Peyer's patch (tissue), 4 donors: ENCODE data around the gene NOTO. TPM values are rescaled to one million over a fixed set of nuclear protein-coding genes. Genes with fewer than 3 reads are reported as not detected.

ENCODE experiments used
- DNase-seq, 3 donors: peaks; one replicate each; pipeline ENCODE4 v3.0.0-alpha.2; 2017 to 2019
- H3K27ac ChIP-seq, 4 donors: fragments of 200-600 bp; sonication (generic); one replicate each; pipeline ENCODE4 v1.5.1; 2016 to 2019
- H3K27me3 ChIP-seq, 2 donors: fragments of 200-600 bp; sonication (generic); one replicate each; pipeline ENCODE4 v1.5.1; 2019
- H3K36me3 ChIP-seq, 3 donors: fragments of 200-600 bp; sonication (generic); one replicate each; pipeline ENCODE4 v1.5.1; 2016 to 2019
- H3K4me1 ChIP-seq, 4 donors: fragments of 200-600 bp; sonication (generic); one replicate each; pipeline ENCODE4 v1.5.1; 2016 to 2019
- H3K4me3 ChIP-seq, 4 donors: fragments of 200-600 bp; sonication (generic); 1 replicate in 3 of 4; 2 replicates in 1 of 4; pipeline ENCODE4 v1.5.1; 2016 to 2019; ENCODE audit warnings: mild to moderate bottlenecking in 1 of 4
- H3K9me3 ChIP-seq, 4 donors: fragments of 200-600 bp; sonication (generic); one replicate each; pipeline ENCODE4 v1.5.1; 2016 to 2019; ENCODE audit warnings: mild to moderate bottlenecking in 1 of 4
- CTCF ChIP-seq, 6 experiments: fragments of 450-650 bp in 4 of 6; fragments of 200-600 bp in 2 of 6; sonication (generic) in 1 of 6; IDR thresholded peaks; one replicate each; pipeline ENCODE4 v1.5.1; 2017 to 2019; ENCODE audit warnings: antibody characterized with exemption in 6 of 6, mild to moderate bottlenecking in 3 of 6, moderate library complexity in 1 of 6
- POLR2A ChIP-seq, 2 donors: fragments of 450-650 bp; IDR thresholded peaks; one replicate each; pipeline ENCODE4 v1.5.1; 2017; ENCODE audit warnings: antibody characterized with exemption in 2 of 2, mild to moderate bottlenecking in 2 of 2, moderate library complexity in 2 of 2
- total RNA-seq, 4 donors: library from RNA; depleted of rRNA; stranded (reverse); fragments of >200 nt; gene quantifications; one replicate each; pipeline ENCODE4 v1.1.0, GENCODE V29; 2016

NOTO gene
- total RNA-seq, 4 donors from 2014 or later: not detected

- H3K27ac ChIP-seq: no peak overlapping the region
- no peak overlapping the region for H3K4me3 ChIP-seq
- no peaks in the 10 kb centered on the region for H3K36me3 ChIP-seq
- peaks cover 0 to 18% (median 5%) of the 10 kb centered on the region in 4 donors for H3K4me1 ChIP-seq
- H3K9me3 ChIP-seq: no peaks in the 10 kb centered on the region
- TF ChIP-seq POLR2A (IDR thresholded peaks at IDR 0.05): no peak
- no peak for TF ChIP-seq CTCF (IDR thresholded peaks at IDR 0.05)
- H3K27me3 ChIP-seq: no peaks in the 10 kb centered on the region
- DNase-seq: no peak
Observed at GRCh38 chr2:73210696-73211095, 8.3 kb downstream of the NOTO start.

GRCh38 chr2:73212098-73212447 lies 9.7 kb downstream of the NOTO start:
- Histone ChIP-seq H3K27me3 (no peaks in the 10 kb centered on the region), H3K4me1 (peaks cover 0 to 18% (median 5%) of the 10 kb centered on the region in 4 donors), H3K9me3 (no peaks in the 10 kb centered on the region), H3K27ac (no peak overlapping the region), H3K36me3 (no peaks in the 10 kb centered on the region), H3K4me3 (no peak overlapping the region)
- DNase-seq: no peak
- no peak for TF ChIP-seq CTCF (IDR thresholded peaks at IDR 0.05)

- Histone ChIP-seq H3K9me3 (no peaks in the 10 kb centered on the region), H3K27ac (no peak overlapping the region)
Observed at GRCh38 chr2:73212448-73213176, 10.2 kb downstream of the NOTO start.

GRCh38 chr2:73214120-73215035 lies 12.0 kb downstream of the NOTO start, which contains the start of gene SMYD5:
Gene SMYD5 (plus strand): TSS chr2:73214245. CDS start chr2:73214267, 22 bp downstream.
- H3K9me3 ChIP-seq: no peaks in the 10 kb centered on the region
- peak; percentile 86 to 95 (median 93) for DNase-seq
- H3K36me3 ChIP-seq: no peaks in the 10 kb centered on the region
- peaks cover 0 to 18% (median 5%) of the 10 kb centered on the region in 4 donors for H3K4me1 ChIP-seq
- H3K27me3 ChIP-seq: no peaks in the 10 kb centered on the region
- TF ChIP-seq POLR2A (IDR thresholded peaks at IDR 0.05) (peak in 1 of 2 donors; percentile 22), CTCF (IDR thresholded peaks at IDR 0.05) (no peak)
- peak within 1 kb of the TSS; percentile 50 to 78 (median 64) for H3K27ac ChIP-seq
- H3K4me3 ChIP-seq: peak within 1 kb of the TSS; percentile 75 to 98 (median 92)

More at GRCh38 chr2:73212448-73213176, 10.2 kb downstream of the NOTO start:
- TF ChIP-seq CTCF (IDR thresholded peaks at IDR 0.05) (peak; percentile 76 to 90 (median 82)), POLR2A (IDR thresholded peaks at IDR 0.05) (no peak)
- H3K36me3 ChIP-seq: no peaks in the 10 kb centered on the region
- no peak overlapping the region for H3K4me3 ChIP-seq
- peaks cover 0 to 18% (median 5%) of the 10 kb centered on the region in 4 donors for H3K4me1 ChIP-seq
- no peaks in the 10 kb centered on the region for H3K27me3 ChIP-seq
- peak; percentile 66 to 85 (median 78) for DNase-seq

GRCh38 chr2:73215254-73215653 lies 12.9 kb downstream of the NOTO start:
- no peak overlapping the region for H3K4me3 ChIP-seq
- TF ChIP-seq POLR2A (IDR thresholded peaks at IDR 0.05): no peak
- no peak for TF ChIP-seq CTCF (IDR thresholded peaks at IDR 0.05)
- no peak for DNase-seq
- H3K27me3 ChIP-seq: no peaks in the 10 kb centered on the region
- peaks cover 0 to 18% (median 5%) of the 10 kb centered on the region in 4 donors for H3K4me1 ChIP-seq
- H3K36me3 ChIP-seq: no peaks in the 10 kb centered on the region
- H3K9me3 ChIP-seq: no peaks in the 10 kb centered on the region
- no peak overlapping the region for H3K27ac ChIP-seq
